Epidermal melanocyte (primary cell): Measurements from ENCODE around the gene CTNNA2.

Experiments
- DNase-seq: peaks from one replicate; pipeline ENCODE4 v3.0.0; 2011; ENCODE audit warnings: low spot score; ENCODE audit not compliant: insufficient read length

The CTNNA2 gene

DNA sequence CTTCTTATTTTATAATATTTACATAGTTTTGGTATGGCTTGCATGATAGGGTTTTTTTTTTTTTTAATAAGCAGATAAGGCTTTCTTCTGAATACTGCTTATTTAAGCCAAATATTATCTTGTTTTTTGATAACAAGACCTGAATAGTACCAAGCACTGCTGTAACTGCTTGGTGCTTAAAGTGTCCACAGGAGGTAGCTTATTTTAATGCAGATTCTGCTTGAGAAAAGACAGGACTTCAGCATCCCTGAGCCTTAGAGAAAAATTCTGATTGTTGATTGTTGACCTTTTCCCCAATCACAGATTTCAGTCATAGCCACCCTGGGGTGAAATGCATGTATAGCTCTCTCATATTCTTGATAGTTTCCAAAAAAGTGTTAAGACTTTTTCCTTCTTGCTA lies 336.4 kb downstream of the CTNNA2 start:
- no peak for DNase-seq

DNA sequence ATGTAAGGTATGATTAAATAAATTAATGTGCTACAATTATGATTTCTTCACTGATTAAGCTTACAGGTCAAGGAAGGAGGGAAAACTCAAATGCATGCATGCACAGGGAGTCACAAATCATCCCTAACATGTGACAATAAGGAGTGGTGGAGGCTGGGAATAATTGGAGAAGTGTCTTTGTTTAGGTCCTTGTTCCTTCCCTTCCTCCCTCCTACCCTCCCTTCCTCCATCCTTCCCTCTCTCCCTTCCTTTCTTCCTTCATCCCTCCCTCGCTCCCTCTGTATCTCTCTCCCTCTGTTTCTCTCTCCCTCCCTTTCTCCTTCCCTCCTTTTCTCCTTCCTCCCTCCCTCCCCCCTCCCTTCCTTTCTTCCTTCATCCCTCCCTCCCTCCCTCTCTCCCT lies 337.1 kb downstream of the CTNNA2 start:
- DNase-seq = no peak

DNA sequence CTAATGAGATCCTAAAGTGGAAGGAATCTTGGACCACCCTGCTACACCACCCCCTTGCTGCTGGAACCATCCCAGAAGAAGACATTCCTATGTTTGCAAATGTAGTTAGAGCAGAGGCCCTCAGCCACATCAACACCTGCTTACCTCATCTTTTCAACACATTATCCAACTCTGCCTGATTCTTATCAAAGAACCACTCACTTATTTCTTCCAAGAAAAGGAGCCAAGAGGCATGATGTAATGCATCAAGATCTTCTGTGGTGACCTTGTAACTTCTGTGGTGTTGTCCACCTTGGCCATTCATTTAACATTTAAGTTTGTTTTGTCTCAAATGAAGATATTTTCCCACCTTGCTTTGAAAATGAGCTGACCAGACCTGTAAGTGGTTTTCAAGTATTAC lies 338.1 kb downstream of the CTNNA2 start:
- no peak for DNase-seq

DNA sequence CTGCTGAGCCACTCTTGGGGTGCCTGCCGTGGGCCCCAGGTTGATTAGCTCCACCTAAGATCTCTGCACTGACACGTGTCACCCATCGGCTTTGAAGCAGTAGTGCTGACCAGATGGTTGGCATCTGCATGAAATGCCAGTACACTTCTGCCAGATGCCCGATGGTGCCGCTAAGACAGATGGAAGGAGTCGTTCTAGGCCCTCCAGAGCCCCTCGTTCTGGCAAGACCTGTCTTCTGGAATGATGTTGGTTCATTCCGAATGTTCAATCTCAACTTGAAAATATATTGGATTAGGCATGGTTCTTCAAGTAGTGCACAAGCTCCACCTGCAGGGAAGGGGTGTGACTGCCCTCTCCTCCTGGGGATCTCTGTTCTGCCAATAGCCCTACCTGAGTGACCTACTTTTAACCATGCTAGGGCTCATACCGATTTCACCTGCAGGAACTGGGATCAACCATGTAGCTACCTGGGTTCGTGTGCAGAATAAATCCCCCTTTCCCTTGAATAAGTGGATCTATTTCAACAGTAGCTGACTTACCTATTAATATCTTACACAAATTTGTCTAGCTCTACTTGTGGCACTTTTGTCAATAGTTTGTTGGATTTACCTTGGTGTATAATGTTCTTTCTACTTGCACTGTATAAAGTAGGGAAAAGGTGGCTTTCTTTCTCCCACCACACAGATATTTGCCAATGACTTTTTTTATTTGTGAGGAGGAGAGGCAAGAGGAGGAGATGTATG lies 342.6 kb downstream of the CTNNA2 start:
- no peak for DNase-seq

DNA sequence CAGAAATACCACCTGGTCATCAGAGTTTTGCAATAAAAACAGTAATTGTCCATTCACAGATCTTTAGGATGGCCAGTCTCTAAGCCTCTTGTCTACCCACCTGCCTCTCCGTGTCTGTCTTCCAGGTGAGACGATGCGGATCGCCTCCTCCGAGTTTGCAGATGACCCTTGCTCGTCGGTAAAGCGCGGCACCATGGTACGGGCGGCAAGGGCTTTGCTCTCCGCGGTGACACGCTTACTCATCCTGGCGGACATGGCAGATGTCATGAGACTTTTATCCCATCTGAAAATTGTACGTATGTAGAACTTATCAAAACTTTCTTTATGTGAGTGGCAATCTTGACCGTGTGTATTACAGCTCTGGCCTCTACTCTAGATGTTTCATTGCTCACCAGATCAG lies 345.0 kb downstream of the CTNNA2 start:
- DNase-seq = no peak

DNA sequence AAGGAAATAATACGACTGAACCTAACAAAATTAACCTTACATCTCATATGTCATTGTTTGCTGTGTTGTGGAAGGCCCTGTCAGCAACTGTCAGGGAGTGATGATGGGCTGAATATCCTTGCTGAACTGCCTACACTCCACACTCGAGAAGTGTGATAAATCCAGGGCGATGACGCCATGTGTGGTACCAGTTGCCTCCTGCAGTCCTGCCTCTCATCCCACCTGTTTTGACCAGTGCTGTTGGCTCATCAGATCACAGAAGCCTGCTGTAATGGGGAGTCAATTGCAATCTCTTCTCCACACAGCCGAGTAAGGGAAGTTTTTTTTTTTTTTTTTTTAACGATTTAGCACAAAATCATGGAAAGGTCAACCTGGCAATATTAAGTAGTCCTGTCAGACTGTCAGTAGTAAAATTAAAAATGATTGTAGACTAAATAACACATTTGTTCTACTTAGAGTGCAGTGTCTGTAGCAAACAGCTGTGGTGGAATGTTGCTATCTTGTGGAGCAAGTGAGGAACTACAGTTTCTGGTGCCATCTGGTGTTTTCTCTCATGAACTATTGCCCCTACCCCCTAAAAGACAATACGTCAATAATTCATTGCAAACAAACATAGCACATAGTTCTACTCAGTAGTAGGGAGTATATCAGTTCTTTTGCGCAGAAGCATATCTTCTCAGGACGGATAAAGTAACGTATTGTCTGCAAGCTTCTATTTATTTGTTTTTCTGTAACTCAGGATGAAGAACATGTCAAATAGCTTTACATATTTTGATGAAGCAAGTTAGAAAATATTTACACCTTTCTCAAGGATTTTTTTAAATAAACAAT lies 347.6 kb downstream of the CTNNA2 start:
- no peak for DNase-seq

DNA sequence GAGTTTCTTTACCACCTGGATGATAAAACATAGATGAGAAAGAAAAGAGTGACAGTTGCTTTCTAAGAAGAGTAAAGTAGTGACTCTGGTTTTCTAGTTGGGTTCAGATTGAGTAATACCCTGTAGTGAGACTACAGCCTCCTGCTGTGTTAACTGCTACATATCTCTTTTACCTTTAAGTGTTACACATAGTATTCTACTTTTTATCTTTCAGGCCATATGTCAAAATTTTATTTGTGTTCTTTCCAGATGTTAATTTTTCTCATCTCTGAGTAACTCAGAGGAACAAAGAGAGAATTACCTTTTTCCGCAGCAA lies 348.2 kb downstream of the CTNNA2 start:
- DNase-seq = no peak

DNA sequence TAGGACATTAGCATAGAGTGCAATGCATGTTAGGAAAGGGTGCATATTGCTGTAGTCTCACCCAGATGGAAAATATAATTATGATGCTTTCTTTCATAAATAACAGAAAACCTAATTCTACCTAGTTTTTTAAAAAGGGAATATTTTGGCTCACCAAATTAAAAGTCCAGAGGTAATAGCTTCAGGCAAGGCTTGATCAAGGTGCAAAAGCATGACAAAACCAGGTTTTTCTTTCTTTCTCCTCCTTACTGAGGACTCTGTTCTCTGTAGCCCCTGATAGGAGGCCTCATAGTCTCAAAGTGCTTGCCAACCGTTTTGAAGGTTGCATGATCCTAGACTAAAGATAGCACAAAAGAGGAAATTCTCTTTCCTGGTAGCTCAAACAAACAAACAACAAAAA lies 349.9 kb downstream of the CTNNA2 start:
- no peak for DNase-seq

DNA sequence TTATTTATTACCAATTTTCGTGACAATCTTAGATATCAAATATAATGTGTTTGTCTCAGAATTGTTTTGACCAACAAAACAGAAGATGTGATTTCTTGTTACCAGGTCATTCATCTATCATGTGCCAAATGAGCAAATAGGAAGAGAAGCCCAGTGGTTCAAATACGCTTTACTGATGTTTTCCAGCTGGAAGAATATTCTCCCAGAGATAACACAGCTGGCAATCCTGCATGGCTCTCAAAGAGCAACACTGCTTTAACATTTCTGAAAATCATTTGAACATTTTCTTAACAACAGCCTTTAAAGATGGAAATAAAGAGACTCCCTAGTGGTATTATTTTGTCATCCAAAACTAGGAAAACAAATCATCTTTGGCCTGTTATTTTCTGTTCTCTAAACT lies 359.8 kb downstream of the CTNNA2 start:
- DNase-seq = no peak

DNA sequence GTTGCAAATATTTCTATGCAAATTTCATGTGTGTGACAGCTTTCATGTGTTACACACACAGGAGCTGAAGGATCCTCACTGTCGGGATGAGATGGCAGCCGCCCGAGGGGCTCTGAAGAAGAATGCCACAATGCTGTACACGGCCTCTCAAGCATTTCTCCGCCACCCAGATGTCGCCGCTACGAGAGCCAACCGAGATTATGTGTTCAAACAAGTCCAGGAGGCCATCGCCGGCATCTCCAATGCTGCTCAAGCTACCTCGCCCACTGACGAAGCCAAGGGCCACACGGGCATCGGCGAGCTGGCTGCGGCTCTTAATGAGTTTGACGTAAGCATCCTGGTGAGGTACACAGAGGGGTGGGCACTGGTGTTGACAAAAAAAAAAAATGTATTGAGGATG lies 361.2 kb downstream of the CTNNA2 start:
- no peak for DNase-seq

DNA sequence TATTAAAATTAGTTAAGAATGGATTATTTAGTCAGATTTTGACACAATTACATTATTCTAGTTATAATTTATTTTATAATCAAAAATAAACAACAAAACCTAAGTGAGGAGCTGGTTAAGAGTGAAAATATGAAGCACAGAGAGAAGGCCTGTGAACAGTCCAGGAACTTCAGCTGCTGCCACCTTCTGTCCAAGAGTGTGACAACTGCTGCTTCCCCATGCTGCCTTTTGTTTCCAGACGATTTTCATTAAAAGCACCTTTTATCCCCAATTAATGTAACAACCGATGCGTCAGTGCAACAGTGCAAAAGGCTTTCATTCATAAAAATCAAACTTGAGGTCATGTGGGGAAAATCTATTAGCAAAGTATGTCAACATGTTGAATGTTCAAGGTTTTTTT lies 363.6 kb downstream of the CTNNA2 start:
- peak; percentile 31 for DNase-seq

DNA sequence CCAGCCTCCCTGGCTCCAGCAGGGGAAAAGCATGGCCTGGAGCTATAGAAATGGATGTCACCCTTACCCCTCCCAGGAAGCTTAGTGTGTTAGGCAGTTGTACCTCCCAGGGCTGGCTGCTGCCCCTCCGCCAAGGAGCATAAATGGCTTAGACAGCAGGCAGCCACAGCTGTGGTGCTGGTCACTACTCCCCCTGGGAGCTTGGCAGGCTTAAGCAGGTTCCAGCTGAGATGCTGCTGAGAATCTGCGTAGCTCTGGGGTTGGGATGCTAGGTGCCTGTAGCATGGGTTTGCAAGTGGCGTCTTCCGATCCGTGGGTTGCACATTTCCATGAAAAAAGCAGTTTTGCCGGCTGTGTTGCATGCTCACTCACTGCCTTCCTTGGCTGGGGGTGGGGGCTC lies 369.7 kb downstream of the CTNNA2 start:
- no peak for DNase-seq

DNA sequence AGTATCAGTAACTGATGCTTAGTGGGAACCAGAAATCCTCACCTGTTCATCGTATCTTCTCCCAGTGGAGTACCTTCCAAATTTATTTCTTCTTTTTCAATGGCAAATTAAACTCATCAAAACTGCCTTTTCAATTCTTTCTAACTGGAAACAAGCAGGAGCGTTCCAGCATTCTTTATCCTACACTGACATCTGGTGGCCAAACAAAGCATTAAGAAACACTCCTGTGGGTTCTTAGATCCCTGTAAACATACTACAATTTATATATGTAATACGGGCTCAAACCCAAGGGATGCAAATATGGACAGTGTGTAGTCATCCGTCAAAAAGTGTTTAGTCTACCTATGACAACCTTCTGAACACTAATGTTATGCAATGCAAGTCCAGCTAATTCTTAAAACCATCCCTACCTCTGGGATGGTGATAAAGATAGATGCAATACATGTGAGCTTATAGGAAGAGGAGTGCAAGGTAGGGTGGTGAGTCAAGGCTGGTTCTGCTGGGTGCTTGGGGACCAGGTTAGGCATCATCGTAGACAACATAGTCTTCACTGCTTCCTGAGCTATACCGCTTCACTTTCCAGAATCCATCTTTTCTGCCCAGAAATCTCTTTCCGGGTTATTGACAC lies 375.0 kb downstream of the CTNNA2 start:
- peak; percentile 37 for DNase-seq

DNA sequence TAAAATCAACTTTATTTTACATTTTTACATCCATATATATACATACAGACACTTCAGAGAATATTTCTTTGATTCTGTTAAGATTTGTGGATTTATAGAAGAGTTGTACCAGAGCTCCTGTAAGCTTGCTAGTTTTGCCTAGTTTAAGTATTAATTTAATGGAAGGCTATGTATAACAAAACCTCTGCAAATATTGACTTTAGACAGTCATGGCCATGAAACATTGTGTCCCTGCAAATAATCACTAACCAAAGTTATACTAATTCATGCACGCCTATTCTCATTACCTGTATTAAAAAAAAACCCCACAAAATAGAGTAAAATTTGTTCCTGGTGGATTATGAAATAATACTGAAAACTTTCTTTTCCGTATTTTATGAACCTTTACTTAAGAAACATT lies 379.3 kb downstream of the CTNNA2 start:
- no peak for DNase-seq

DNA sequence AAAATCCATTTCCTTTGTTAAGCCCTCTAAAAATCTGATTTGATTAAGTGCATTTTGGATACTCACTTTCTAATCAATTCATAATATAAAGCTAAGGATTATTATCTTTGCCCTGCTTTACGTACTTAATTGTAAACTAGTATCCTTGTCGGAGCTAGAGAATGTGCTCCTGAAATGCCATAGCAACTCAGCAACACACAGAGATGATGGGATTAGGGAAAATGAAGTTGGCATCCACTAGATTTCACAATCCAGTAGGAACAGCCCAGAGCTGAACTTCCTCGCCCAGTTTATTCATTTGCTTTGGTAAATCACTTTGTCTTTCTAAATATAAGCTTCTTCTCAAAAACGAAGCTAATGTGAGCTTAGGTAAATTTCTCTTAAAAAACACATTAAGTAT lies 386.3 kb downstream of the CTNNA2 start:
- DNase-seq = no peak

DNA sequence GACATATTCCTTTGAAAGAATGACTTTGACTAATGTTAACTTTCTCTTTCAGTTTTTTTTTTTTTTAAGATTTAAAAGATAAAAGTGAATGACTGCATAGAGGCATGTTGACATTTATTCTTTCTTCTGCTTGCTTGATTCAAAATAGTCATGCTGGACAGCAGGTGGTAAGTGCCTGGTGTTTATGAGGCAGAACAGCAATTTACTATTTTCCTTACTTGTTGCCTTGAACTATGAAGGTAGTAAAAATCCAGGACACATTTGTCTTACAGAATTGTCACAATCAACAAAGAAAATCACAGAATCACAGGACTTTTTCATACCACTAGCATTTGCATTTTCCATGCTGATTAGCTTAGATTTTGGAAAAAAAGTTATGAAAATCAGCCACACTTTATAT lies 388.3 kb downstream of the CTNNA2 start:
- no peak for DNase-seq

DNA sequence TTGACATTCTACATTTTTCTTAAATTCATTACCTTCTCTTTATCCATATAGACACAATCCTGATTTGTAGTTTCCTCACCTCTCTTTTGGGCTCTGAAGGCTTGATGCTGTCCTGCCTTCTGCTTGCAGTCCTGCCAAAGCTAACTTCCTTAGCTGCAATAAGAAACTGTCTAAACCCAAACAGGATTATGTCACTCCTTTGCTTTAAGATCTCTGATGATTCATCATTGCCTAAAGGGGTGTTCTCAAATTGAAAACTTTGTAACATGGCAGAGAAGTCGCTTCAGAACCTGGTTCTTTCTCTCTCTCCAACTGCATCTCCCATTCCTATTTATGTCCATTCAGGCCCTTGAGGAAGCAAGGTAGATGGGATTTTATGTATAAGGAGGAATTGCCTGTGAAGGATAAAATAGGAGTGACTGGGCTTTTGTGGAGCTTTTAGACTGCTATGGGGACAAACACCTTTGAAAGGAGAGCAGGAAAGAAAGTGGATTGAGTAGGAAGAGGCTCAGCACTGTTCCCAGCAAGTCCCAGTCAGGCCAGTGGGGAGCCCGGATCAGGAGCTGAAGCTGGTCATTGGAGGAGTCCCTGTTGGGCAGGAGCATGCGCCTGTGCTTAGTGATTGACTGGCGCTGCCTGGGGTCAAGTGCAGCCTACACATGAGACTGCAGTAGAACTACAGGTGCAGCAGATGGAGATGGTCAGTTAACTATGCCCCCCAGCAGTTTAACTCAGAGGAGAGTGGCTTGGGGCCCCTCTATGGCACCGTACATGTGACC lies 390.6 kb downstream of the CTNNA2 start:
- no peak for DNase-seq

DNA sequence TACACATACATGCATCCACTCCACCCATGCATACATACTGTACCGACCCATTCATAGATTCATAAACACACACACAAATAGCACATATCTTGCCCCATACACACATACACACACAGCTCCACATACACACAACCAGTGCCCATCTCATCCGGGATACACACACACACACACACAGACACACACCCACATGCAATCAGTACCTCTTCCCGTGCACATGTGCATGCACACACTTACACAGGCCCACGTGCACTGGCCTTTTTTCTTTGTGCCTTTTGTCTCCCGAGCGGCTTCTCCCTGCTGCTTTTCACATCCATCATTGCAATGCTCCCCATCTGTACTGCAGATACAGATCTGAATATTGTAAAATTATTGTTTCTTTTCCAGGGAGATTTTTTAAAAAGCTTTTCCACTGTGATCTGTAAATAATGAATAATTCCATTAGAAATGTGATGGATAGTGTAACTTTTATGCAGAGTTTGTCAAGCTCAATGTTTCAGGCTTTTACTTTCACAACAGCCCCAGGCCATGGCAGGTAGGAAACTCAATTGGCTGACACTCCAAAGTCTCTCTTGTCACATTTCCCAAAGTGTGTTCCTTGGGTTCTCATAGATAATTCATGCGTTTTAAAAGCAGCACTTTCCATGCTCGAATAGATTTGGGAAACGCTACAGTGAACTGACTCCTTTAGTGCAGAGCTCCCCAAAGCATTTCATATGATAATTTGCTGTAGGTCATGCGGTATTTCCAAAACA lies 393.5 kb downstream of the CTNNA2 start:
- no peak for DNase-seq

DNA sequence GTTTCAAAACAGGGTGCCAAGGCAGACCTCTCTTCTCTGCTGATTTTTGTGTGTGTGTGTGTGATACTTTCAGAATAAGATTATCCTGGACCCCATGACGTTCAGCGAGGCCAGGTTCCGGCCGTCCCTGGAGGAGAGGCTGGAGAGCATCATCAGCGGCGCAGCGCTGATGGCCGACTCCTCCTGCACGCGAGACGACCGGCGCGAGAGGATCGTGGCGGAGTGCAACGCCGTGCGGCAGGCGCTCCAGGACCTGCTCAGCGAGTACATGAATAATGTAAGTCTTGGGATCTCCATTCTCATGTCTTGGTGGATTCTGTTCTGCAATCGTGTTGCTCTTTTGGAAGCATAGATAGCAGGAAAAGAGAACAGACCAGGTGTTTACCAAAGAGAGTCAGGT lies 396.7 kb downstream of the CTNNA2 start:
- no peak for DNase-seq

DNA sequence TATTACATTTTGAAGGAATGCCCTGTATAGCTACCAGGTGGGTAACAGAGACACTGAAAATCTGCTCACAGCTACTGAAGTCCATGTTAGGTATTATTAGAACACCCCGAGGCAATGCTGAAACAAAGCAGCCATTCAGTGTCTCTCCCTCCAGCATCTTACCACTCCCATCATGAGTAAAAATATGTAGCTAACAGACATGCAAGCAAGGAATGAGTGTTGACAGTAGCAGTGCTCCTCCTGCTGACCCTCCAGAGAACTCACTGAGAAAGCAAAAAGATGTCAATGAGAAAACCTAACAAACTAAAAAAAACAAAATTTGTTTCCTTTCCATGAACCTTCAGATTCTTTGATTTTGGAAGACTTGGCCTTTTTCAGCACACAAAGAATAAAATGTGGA lies 397.8 kb downstream of the CTNNA2 start:
- DNase-seq = peak; percentile 68

DNA sequence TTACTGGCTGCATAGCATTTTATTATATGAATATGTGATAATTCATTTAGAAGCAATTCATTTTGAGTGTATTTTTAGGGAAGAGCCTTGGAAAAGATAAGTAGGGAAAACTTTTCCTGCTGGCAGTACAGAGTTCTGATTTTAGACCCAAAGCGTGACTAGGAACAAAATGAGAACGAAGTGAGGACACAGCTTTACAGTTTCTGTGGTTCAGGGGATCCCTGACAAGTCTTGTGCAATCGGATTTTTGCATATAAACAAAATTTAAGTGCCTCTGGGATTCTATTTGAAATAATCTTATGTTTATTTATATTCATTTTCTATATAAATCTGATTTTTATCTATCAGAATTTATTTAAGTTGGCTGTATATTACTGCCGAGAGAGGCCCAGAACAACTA lies 402.6 kb downstream of the CTNNA2 start:
- DNase-seq = no peak
